Hematopoietic multipotent progenitor cell treated with erythropoietin and hydrocortisone succinate and interleukin-3 and kit ligand, for 6 days (in vitro differentiated cells): ENCODE measurements around the gene SLC25A1.

Experiments
- DNase-seq: peaks from one replicate; pipeline ENCODE4 v3.0.0-alpha.2; 2015

The SLC25A1 gene

DNA sequence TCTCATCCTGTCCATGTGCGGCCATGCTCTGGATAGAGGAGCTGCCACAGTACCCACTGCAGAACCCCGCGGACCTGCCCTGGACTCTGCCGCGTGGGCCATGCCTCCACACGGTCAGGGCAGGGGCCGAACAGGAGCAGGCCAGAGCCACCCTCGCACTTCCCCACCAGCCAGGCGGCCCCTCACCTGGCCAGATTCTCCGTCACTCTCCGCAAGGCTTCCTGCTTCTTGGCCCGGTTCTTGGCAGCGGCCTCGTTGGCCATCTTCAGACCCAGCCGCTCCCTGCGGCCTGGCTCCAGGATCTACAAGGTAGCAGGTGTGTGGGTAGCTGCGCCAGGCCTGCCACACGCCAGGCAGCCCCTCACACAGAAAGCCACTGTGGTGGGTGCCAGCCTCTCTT, 43.7 kb downstream of the SLC25A1 start:
- DNase-seq = no peak

DNA sequence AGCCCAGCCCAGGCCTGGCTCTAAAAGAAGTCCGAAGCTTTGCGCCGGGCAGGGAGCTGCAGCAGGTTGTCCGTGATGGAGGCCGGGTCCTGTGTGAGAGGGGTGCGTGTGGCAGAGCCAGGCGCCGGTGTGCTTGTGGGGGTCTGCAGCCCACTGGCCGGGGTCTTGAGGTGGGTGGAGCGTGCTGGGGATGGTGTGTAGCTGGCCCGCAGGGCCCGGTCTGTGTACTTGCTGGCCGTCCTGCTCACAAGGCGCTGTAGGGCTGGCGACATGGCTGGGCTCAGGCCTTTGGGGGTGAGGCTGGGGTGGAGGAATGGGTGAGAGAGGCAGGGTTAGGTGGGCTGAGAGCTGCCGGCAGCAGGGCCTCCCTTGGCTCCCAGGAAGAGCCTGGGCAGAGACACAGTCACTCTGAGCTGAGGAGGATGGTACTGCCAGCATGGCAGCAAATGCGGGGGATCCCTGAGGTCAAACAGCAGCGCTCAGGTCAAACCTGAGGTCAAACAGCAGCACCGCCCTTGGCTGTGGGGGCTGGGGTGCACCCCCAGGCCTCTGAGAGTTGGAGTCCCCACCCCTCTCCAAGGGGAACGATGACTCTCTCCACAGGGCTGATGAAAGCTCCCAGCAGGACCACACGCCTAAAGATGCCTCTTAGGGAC, 44.2 kb downstream of the SLC25A1 start:
- DNase-seq = no peak

DNA sequence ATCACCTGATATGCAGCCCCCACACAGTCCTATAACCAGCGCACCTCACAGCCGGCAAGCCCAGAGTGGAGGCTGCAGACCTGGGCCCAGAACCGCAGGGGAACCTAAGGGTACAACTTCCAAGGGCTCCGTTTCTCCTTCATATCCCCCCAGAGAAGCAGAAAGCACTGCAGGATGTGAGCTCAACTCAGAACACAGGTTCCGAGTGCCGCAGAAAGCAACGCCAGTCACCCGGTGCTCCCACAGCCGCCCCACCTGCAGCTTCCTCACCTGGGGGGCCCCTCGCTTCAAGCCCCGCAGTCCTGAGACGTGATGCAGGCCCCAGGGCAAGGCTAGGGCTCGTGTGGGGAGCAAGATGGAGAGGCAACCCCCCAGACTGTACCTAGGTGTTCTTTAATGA, 45.0 kb downstream of the SLC25A1 start:
- DNase-seq = no peak

DNA sequence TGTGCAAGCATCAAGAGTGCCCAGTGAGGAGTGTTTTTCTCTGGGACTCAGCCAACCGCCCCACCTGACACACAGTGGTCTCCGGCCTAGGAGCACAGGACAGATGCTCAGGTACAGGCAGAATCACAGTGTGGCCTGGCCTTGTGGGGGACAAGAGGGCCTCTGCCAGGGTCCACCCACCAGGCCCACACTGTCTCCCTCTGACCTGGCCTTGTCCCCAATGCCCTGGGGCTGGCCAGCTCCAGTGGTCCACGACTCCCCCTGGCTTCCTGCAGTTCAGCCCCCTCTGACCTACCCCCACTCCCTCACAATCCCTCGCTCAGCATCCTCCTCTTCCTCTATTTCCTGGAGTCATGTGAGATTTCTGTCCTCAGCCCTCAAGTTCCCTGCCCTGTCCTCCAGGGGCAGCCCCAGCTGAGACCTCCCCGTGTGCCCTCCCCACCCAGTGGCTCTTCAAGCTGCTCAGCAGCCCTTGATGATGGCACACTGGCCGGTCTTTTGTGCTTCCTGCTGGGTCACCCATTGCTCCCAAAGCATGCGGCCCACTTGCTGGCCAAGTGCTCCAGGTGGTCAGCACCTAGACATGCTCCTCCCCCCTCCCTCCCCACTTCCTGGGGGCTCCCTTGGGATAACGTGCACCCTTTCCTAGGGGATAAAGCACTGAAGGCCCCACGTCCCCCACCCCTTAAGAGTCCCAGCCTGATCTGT, 45.7 kb downstream of the SLC25A1 start:
- DNase-seq = no peak

DNA sequence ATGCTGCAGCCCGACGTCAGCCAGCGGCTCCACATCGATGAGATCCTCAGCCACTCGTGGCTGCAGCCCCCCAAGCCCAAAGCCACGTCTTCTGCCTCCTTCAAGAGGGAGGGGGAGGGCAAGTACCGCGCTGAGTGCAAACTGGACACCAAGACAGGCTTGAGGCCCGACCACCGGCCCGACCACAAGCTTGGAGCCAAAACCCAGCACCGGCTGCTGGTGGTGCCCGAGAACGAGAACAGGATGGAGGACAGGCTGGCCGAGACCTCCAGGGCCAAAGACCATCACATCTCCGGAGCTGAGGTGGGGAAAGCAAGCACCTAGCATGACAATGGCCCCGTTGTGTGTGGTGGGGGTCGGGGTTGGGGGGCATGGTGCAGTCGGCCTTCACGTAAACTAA, 46.4 kb downstream of the SLC25A1 start:
- no peak for DNase-seq

DNA sequence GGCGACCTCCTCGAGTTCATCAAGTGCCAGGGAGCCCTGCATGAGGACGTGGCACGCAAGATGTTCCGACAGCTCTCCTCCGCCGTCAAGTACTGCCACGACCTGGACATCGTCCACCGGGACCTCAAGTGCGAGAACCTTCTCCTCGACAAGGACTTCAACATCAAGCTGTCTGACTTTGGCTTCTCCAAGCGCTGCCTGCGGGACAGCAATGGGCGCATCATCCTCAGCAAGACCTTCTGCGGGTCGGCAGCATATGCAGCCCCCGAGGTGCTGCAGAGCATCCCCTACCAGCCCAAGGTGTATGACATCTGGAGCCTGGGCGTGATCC, 46.9 kb downstream of the SLC25A1 start:
- no peak for DNase-seq

DNA sequence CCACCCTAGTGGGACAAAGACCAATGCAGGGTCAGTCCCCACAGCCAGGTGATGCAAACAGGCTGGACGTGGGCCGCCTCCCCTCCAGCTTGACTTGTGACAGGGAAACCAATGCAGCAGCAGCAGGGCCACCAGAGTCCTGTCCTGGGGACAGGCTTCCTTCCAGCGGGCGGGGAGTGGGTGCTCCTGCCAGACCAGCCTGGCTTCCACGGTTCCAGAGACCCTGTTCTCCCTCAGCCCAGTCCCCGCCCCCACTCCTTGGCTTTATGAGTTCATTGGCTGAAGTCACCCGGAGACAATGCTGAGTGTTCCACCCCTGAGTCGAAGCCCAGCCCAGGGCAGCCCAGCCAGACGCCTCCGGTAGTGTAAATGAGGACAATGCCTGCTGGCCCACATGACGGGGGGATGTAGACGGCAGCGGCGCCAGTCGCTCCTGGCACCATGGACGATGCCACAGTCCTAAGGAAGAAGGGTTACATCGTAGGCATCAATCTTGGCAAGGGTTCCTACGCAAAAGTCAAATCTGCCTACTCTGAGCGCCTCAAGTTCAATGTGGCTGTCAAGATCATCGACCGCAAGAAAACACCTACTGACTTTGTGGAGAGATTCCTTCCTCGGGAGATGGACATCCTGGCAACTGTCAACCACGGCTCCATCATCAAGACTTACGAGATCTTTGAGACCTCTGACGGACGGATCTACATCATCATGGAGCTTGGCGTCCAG, 47.4 kb downstream of the SLC25A1 start, which contains the start of gene TSSK2:
TSSK2 (plus strand) TSS at position 350 of the 726 bp plus-strand sequence; CDS start at position 442, 92 bp downstream.
- no peak for DNase-seq

DNA sequence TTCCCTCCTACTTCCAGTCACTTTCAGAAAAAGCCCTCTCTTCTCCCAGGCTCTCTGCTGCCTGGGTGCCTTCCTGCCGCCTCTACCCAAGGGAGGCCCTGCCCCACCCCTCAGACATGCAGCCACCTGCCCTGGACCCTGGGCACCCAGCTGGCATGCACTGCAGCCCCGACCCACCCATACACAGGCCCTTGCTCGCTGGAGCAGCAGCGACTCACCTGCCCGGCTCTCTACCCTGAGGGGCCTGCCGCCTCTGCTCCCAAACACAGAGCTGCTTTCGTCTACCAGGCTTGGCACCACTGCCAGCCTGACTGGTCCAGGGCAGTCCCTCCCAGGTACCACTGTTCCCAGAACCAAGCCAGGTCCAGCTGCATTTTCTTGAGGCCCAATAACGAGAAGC, 48.7 kb downstream of the SLC25A1 start:
- no peak for DNase-seq

DNA sequence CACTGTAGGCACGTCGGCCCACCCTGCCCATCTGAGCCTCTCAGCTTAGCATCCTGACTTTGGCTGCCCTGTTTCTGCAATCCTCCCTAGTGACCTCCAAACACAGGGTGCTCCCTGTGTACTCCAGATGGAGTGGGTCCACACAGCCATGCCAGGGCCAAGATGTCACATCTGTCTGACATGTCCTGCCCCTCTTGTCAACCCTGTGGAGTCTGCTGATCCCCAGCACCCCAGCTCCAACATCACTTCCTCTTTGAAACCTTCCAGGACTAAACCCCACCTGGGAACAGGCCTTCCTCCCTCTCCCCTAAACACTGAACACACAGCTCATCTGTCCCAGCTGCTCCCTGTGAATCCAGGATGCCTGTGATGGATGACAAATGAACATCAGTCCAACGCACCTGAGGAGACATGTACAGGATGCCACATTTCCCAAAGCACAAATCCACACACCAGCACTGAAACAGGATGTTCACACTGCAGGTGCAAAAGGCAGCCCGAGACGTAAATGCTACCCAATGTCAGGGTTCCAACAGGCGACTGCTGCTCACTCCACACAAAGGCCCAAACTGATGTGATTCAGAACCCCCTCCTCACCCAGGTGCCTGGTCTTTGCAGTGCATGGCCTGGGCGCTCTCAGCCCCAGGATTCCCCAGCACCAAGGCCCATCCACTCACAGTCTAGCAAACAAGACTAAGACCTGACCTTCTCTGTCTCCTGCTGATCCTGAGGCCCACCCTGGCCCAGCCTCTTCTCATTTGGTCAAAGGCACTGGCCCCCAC, 49.4 kb downstream of the SLC25A1 start:
- no peak for DNase-seq

DNA sequence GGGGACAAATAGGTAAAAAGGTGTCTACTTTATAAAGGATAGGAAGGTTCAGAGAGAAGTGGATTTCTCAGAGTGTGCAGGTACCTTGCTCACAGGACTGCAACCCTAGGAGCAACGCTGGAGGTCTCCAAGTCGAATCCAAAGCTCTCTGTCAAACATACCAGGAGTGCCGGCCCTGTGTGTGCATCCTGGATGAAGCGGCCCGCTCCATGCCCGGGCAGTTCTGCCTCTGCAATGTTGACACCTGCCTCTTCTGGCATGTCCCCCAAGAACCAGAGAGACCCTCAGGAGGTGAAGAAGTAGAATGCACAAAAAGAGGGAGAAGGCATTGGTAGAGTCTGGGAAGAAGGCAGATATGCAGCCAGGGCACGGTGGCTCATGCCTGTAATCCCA, 50.5 kb downstream of the SLC25A1 start:
- DNase-seq = no peak

DNA sequence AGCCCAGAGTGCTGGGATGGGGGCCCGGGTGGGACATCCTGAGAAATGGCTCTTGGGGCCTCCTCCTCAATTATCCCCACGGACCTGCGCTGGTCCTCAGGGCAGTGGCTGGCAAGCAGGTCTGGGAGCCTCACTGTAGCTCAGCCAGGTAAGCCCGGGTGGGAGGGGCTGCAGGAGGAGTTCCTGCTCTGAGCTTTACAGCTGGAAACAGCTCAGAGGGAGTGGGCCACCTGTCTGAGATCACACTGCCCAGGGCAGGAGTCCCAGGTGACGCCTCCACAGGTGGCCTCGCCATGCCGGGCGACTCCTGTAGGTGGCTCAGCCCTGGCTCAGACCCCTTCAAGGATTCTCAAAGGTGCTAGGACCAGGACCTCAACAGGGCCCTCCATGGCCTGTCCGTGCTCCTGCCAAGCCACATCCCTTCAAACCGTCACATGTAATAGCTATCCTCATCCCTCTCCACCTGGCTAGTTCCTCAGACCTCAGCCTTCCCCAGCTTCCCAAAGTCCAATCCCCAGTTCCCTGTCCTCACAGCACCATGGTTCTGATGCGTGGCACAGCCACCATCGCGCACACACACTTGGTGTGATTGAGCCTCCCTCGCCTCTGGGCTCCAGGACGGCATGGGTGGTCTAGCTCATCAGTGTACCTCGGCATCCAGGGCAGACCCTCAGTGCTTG, 51.1 kb downstream of the SLC25A1 start:
- no peak for DNase-seq

DNA sequence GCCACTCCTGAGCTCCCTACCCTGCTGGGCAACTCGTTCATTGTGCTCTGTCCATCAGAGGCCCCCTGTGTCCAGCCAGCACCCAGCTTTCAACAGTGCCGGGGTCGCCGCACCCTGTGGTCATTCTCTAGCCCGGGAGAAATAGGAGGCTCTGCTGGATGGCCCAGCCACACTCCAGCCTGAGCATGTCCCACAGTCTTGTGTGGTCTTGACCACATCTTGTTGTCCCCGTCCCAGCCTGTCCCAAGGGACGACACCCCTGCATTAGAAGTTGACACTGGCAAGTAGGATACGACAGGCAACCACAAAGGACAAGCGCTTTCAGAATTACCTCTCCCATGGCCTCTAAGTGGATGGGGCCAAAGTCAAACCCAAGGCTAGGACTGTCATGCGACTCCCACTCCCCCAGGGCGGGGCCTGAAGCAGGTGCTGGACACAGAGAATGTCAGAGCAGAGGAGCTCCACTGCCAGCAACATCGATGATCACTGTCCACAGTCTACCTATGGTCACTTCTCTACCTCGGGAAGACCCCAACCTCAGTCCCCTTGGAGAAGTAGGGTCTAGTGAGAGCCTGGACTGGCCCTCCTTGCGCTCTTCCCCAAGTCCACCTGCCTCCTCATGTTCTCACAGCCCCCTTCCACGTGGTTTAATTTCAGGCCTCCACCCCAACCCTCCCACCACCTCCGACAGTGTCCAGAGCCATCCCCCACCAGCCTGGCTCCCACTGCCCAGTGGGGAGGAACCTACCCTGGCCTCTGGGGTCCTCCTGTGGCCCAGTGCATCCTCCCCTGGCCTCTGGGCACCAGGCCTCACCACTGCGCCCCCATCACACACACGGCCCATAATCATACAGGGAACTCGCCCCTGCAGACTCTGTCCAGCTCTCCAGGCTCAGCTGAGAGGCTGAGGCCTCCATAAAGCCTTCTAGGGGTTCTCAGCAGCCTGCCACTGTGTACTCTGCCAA, 51.9 kb downstream of the SLC25A1 start:
- no peak for DNase-seq
